Mesendoderm (in vitro differentiated cells): ENCODE data around the gene BACH2.
"Not testable (repeated sequence)": the region's sequence is repeated elsewhere in the genome, so short reads cannot be mapped to it uniquely, and the experiment has no call there.

ENCODE experiments used
- DNase-seq: peaks from one replicate; pipeline ENCODE4 v3.0.0; 2013
- H2AK5ac ChIP-seq: 2 replicates; pipeline ENCODE4 v1.6.1; 2013; ENCODE audit warnings: low read length, inconsistent platforms
- H2BK120ac ChIP-seq: 2 replicates; pipeline ENCODE4 v1.6.1; 2013; ENCODE audit warnings: low read depth, mild to moderate bottlenecking, low read length, moderate library complexity, mixed read lengths
- H2BK15ac ChIP-seq: replicated peaks from 2 replicates; pipeline ENCODE4 v1.6.1; 2013; ENCODE audit warnings: low read depth, mild to moderate bottlenecking, moderate library complexity
- H2BK5ac ChIP-seq: 2 replicates; pipeline ENCODE4 v1.6.1; 2013; ENCODE audit warnings: low read length, inconsistent platforms
- H3K18ac ChIP-seq: 2 replicates; pipeline ENCODE4 v1.6.1; 2013; ENCODE audit warnings: mild to moderate bottlenecking, low read length, mixed read lengths
- H3K23ac ChIP-seq: one replicate; pipeline ENCODE4 v1.6.1; 2013; ENCODE audit warnings: low read length
- H3K27ac ChIP-seq: 2 replicates; pipeline ENCODE4 v1.5.1; 2013; ENCODE audit warnings: low read depth, mild to moderate bottlenecking, inconsistent platforms, low read length, moderate library complexity
- H3K27me3 ChIP-seq: 2 replicates; pipeline ENCODE4 v1.6.1; 2013; ENCODE audit warnings: low read length, control low read depth, mild to moderate bottlenecking, inconsistent platforms; ENCODE audit not compliant: insufficient read depth, poor library complexity
- H3K36me3 ChIP-seq: 2 replicates; pipeline ENCODE4 v1.6.1; 2013; ENCODE audit warnings: low read length, inconsistent platforms; ENCODE audit not compliant: control insufficient read depth, insufficient read depth
- H3K4ac ChIP-seq: one replicate; pipeline ENCODE4 v1.6.1; 2013; ENCODE audit warnings: low read depth, mild to moderate bottlenecking, low read length, moderate library complexity
- H3K4me1 ChIP-seq: 2 replicates; pipeline ENCODE4 v1.6.1; 2013; ENCODE audit warnings: low read depth, low read length, inconsistent platforms; ENCODE audit not compliant: control insufficient read depth
- H3K4me2 ChIP-seq: 2 replicates; pipeline ENCODE4 v1.6.1; 2013; ENCODE audit warnings: low read length
- H3K4me3 ChIP-seq: 2 replicates; pipeline ENCODE4 v1.5.1; 2013; ENCODE audit warnings: mild to moderate bottlenecking, low read length
- H3K56ac ChIP-seq: one replicate; pipeline ENCODE4 v1.6.1; 2013; ENCODE audit warnings: low read length
- H3K79me1 ChIP-seq: 2 replicates; pipeline ENCODE4 v1.6.1; 2013; ENCODE audit warnings: low read length, inconsistent platforms
- H3K79me2 ChIP-seq: 2 replicates; pipeline ENCODE4 v1.6.1; 2013; ENCODE audit warnings: mild to moderate bottlenecking, low read length; ENCODE audit not compliant: control insufficient read depth, insufficient read depth
- H3K9ac ChIP-seq: 2 replicates; pipeline ENCODE4 v1.6.1; 2013; ENCODE audit warnings: low read length, inconsistent platforms
- H4K5ac ChIP-seq: one replicate; pipeline ENCODE4 v1.6.1; 2013; ENCODE audit warnings: low read length
- H4K8ac ChIP-seq: one replicate; pipeline ENCODE4 v1.6.1; 2013; ENCODE audit warnings: low read depth, mild to moderate bottlenecking, control low read depth, low read length, moderate library complexity
- WGBS: extraction: QIAGEN DNeasy Blood & Tissue Kit; methylation state at CpG from one replicate; pipeline ENCODE4 v1.1.7; 2013; ENCODE audit warnings: low lambda C conversion rate, missing lambda C conversion rate; ENCODE audit not compliant: insufficient coverage; ENCODE audit errors: extremely low coverage; 5-methylcytosine and 5-hydroxymethylcytosine counted together

The BACH2 gene

DNA sequence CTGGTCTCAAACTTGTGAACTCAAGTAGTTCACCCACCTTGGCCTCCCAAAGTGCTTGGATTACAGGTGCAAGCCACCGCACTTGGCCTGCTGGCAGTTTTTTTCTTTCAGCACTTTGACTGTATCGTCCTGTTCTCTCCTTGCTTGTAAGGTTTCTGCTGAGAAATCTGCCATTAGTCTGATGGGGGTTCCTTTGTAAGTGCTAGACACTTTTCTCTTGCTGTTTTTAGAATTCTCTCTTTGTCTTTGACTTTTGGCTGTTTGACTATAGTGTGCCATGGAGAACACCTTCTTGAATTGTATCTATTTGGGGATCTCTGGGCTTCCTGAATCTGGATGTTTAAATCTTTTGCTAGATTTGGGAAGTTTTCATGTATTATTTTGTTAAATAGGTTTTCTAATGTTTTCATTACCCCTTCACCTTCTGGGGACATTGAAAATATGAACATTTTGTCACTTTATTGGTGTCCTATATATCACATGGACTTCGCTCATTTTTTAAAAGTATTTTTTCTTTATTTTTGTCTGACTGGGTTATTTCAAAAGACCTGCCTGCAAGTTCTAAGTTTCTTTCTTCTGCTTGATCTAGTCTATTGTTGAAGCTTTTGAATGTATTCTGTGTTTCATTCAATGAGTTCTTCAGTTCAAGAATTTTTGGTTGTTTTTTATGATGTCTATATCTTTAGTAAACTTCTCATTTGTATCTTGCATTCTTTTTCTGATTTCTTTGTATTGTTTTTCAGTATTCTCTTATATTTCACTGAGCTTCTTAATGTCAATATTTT lies 380.3 kb downstream of the BACH2 start:
- WGBS: no CpG with 5 or more reads among the region's 3 CpGs

DNA sequence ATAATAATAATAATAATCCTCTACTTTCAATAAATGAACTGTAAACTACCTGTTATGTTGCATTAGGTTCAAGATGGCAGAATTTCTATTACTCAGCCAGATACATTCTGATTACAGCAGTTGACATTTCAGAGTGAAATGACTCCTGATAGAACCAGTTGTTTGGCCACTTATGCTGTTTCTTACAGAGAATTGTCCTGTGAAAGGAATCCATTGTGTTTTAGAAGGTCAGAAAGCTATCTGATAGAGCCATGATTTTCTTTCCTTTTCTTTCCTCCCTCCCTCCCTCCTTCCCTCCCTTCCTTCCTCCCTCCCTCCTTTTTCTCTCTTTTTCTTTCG lies 385.8 kb downstream of the BACH2 start:
- Histone ChIP-seq H3K79me1 (no peaks in the 10 kb centered on the region), H3K4me3 (no peak overlapping the region), H3K18ac (no peak overlapping the region), H3K56ac (no peak overlapping the region), H3K4me2 (no peak overlapping the region), H4K5ac (no peak overlapping the region), H3K4ac (no peak overlapping the region), H3K27ac (no peak overlapping the region), H3K36me3 (no peaks in the 10 kb centered on the region), H2BK120ac (no peak overlapping the region), H3K27me3 (no peaks in the 10 kb centered on the region), H4K8ac (no peak overlapping the region), H3K4me1 (no peaks in the 10 kb centered on the region), H2BK15ac (no peak overlapping the region), H3K79me2 (no peaks in the 10 kb centered on the region), H2AK5ac (no peak overlapping the region), H3K9ac (no peak overlapping the region), H2BK5ac (no peak overlapping the region), H3K23ac (no peak overlapping the region)
- no peak for DNase-seq
- no CpG with 5 or more reads among the region's 1 CpG for WGBS

More for the DNA sequence above, 380.3 kb downstream of the BACH2 start:
- no peak overlapping the region for H3K18ac ChIP-seq
- no peak overlapping the region for H2BK120ac ChIP-seq
- H3K4me2 ChIP-seq: no peak overlapping the region
- H3K4me1 ChIP-seq: no peaks in the 10 kb centered on the region
- H3K4ac ChIP-seq: no peak overlapping the region
- H2BK5ac ChIP-seq: no peak overlapping the region
- H3K27me3 ChIP-seq: no peaks in the 10 kb centered on the region
- no peak overlapping the region for H3K4me3 ChIP-seq
- no peak overlapping the region for H2BK15ac ChIP-seq
- H3K79me1 ChIP-seq: no peaks in the 10 kb centered on the region
- H3K56ac ChIP-seq: no peak overlapping the region
- H3K36me3 ChIP-seq: no peaks in the 10 kb centered on the region
- no peak overlapping the region for H4K5ac ChIP-seq
- H2AK5ac ChIP-seq: no peak overlapping the region
- no peak for DNase-seq
- no peak overlapping the region for H3K27ac ChIP-seq
- H4K8ac ChIP-seq: no peak overlapping the region
- H3K23ac ChIP-seq: no peak overlapping the region
- no peak overlapping the region for H3K9ac ChIP-seq
- no peaks in the 10 kb centered on the region for H3K79me2 ChIP-seq

GRCh38 chr6:89910001-89910901 lies 386.4 kb downstream of the BACH2 start:
- H4K8ac ChIP-seq, H3K79me1 ChIP-seq, H3K27me3 ChIP-seq, H3K56ac ChIP-seq, H2BK120ac ChIP-seq, H2BK15ac ChIP-seq, H3K27ac ChIP-seq, H2AK5ac ChIP-seq, DNase-seq, H3K23ac ChIP-seq, H3K9ac ChIP-seq, H3K36me3 ChIP-seq, H4K5ac ChIP-seq, H3K79me2 ChIP-seq, H3K4me1 ChIP-seq, H3K18ac ChIP-seq, H2BK5ac ChIP-seq, H3K4me3 ChIP-seq, H3K4ac ChIP-seq, H3K4me2 ChIP-seq: not testable (repeated sequence)
- no CpG with 5 or more reads among the region's 10 CpGs for WGBS

GRCh38 chr6:89895276-89895874 lies 401.3 kb downstream of the BACH2 start:
- Histone ChIP-seq H3K56ac (no peak overlapping the region), H3K23ac (no peak overlapping the region), H3K4me3 (no peak overlapping the region), H3K9ac (no peak overlapping the region), H3K4me1 (peaks cover 2% of the 10 kb centered on the region), H3K18ac (no peak overlapping the region), H3K79me1 (no peaks in the 10 kb centered on the region), H4K8ac (no peak overlapping the region), H2BK120ac (no peak overlapping the region), H3K27ac (no peak overlapping the region), H3K4ac (no peak overlapping the region), H3K27me3 (no peaks in the 10 kb centered on the region), H3K79me2 (no peaks in the 10 kb centered on the region), H2BK5ac (no peak overlapping the region), H2AK5ac (no peak overlapping the region), H3K4me2 (no peak overlapping the region), H3K36me3 (no peaks in the 10 kb centered on the region), H4K5ac (no peak overlapping the region), H2BK15ac (no peak overlapping the region)
- peak; percentile 82 for DNase-seq
- WGBS: no CpG with 5 or more reads among the region's 8 CpGs

DNA sequence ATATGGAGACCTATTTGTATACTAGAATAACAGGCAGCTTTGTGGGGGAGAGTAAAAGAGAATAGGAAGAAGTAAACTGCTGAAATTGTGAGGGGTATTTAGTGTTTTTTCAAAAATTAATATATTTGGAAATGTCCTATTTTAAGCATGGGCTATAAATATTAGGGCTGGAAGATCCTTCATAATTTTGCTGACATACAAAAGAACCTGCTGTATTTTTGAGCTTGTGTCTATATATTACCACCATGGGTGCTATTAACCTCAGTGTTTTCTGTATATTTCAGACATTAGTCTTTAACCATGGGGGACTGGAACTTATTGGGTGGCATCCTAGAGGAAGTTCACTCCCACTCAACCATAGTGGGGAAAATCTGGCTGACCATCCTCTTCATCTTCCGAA lies 402.5 kb downstream of the BACH2 start, which contains the start of gene GJA10:
GJA10 (plus strand) TSS at position 301 of the 400 bp plus-strand sequence; CDS start at position 301, 0 bp downstream.
- no peak within 1 kb of the TSS for H2BK15ac ChIP-seq
- H3K18ac ChIP-seq: no peak within 1 kb of the TSS
- no peaks in the 10 kb centered on the region for H3K79me2 ChIP-seq
- no CpG with 5 or more reads among the region's 1 CpG for WGBS
- no peak within 1 kb of the TSS for H2AK5ac ChIP-seq
- H3K4me2 ChIP-seq: no peak within 1 kb of the TSS
- H4K8ac ChIP-seq: no peak within 1 kb of the TSS
- H3K27me3 ChIP-seq: no peaks in the 10 kb centered on the region
- H3K56ac ChIP-seq: no peak within 1 kb of the TSS
- H2BK5ac ChIP-seq: no peak within 1 kb of the TSS
- no peaks in the 10 kb centered on the region for H3K79me1 ChIP-seq
- H3K4me3 ChIP-seq: no peak within 1 kb of the TSS
- H3K27ac ChIP-seq: no peak within 1 kb of the TSS
- no peak within 1 kb of the TSS for H2BK120ac ChIP-seq
- H3K4ac ChIP-seq: no peak within 1 kb of the TSS
- H3K23ac ChIP-seq: no peak within 1 kb of the TSS
- DNase-seq: no peak
- H4K5ac ChIP-seq: no peak within 1 kb of the TSS
- no peaks in the 10 kb centered on the region for H3K36me3 ChIP-seq
- H3K4me1 ChIP-seq: peaks cover 2% of the 10 kb centered on the region
- H3K9ac ChIP-seq: no peak within 1 kb of the TSS
